Keratinocyte (primary cell): ENCODE measurements around the gene HIVEP1. TPM values are rescaled to one million over a fixed set of nuclear protein-coding genes. Genes with fewer than 3 reads are reported as not detected.

Experiments
- DNase-seq: peaks from one replicate; pipeline ENCODE4 v3.0.0-alpha.2; 2011; ENCODE audit warnings: low read depth, missing footprints, low spot score
- FAIRE-seq: peaks from 2 replicates; lab custom pipeline; 2011; peaks lifted over from hg19 to GRCh38; lab: Jason Lieb, UNC
- H2AFZ ChIP-seq: 2 replicates; pipeline ENCODE4 v1.6.0; 2012; ENCODE audit warnings: low read length, control low read depth, inconsistent platforms; ENCODE audit not compliant: control insufficient read depth
- H3K27ac ChIP-seq: 2 replicates; pipeline ENCODE4 v1.5.1; 2011; ENCODE audit warnings: low read length; ENCODE audit not compliant: control insufficient read depth, insufficient read depth
- H3K27me3 ChIP-seq: 3 replicates; pipeline ENCODE4 v1.6.0; 2011; ENCODE audit warnings: low read length; ENCODE audit not compliant: control insufficient read depth, insufficient read depth; ENCODE audit errors: extremely low read depth
- H3K36me3 ChIP-seq, 2 experiments: 2 replicates in 1 of 2; 3 replicates in 1 of 2; pipeline ENCODE4 v1.5.1; 2011; ENCODE audit warnings: low read length in 2 of 2, mild to moderate bottlenecking in 1 of 2; ENCODE audit not compliant: control insufficient read depth in 2 of 2, insufficient read depth in 2 of 2; ENCODE audit errors: extremely low read depth in 1 of 2
- H3K4me1 ChIP-seq: 3 replicates; pipeline ENCODE4 v1.5.1; 2011; ENCODE audit warnings: low read length; ENCODE audit not compliant: control insufficient read depth, insufficient read depth; ENCODE audit errors: extremely low read depth
- H3K4me2 ChIP-seq: 3 replicates; pipeline ENCODE4 v1.6.0; 2011; ENCODE audit warnings: low read depth, low read length; ENCODE audit not compliant: control insufficient read depth, insufficient read depth; ENCODE audit errors: extremely low read depth
- H3K4me3 ChIP-seq, 3 experiments: fragments of 200-600 bp in 1 of 3; sonication (generic) in 1 of 3; 2 replicates in 2 of 3; 3 replicates in 1 of 3; pipeline ENCODE4 v1.5.1; 2011 to 2016; ENCODE audit warnings: low read length in 3 of 3, mild to moderate bottlenecking in 3 of 3, control low read depth in 2 of 3, inconsistent platforms in 1 of 3, low read depth in 1 of 3, mixed read lengths in 1 of 3, mixed run types in 1 of 3, moderate library complexity in 1 of 3; ENCODE audit not compliant: control insufficient read depth in 2 of 3, insufficient read depth in 2 of 3; ENCODE audit errors: extremely low read depth in 1 of 3
- H3K79me2 ChIP-seq: 2 replicates; pipeline ENCODE4 v1.6.0; 2012; ENCODE audit warnings: low read length; ENCODE audit not compliant: control insufficient read depth, insufficient read depth
- H3K9ac ChIP-seq: 3 replicates; pipeline ENCODE4 v1.6.0; 2011; ENCODE audit warnings: low read length; ENCODE audit not compliant: control insufficient read depth, insufficient read depth; ENCODE audit errors: extremely low read depth
- H3K9me1 ChIP-seq: 3 replicates; pipeline ENCODE4 v1.6.0; 2011; ENCODE audit warnings: low read length; ENCODE audit not compliant: control insufficient read depth, insufficient read depth; ENCODE audit errors: extremely low read depth
- H3K9me3 ChIP-seq: 2 replicates; pipeline ENCODE4 v1.5.1; 2012; ENCODE audit warnings: low read depth, low read length; ENCODE audit not compliant: control insufficient read depth
- H4K20me1 ChIP-seq: 3 replicates; pipeline ENCODE4 v1.6.0; 2011; ENCODE audit warnings: low read length; ENCODE audit not compliant: control insufficient read depth, insufficient read depth; ENCODE audit errors: extremely low read depth
- EZH2 ChIP-seq: IDR thresholded peaks from one replicate; pipeline ENCODE4 v1.6.1; 2012; ENCODE audit warnings: inconsistent platforms, mild to moderate bottlenecking, low read length, moderate library complexity
- dilution Hi-C: fragments of 300-500 bp; cut with MboI; formaldehyde crosslinking; loops from one replicate; pipeline ENCODE4 v1.7.0; 2020; ENCODE audit warnings: low sequenced_read_pairs; ENCODE audit not compliant: extremely low pct_ligation_motif_present
- polyA plus RNA-seq, 5 experiments: library from polyadenylated mRNA; depleted of rRNA in 3 of 5; stranded (reverse) in 3 of 5; stranded (forward) in 1 of 5; unstranded in 1 of 5; fragments of >200 nt; gene quantifications; 1 replicate in 1 of 5; 2 replicates in 3 of 5; 3 replicates in 1 of 5; pipeline versions ENCODE4 v1.2.1 to v1.2.3, GENCODE V29; 2011 to 2012; ENCODE audit warnings: missing spikeins in 2 of 5, low read depth in 1 of 5, low replicate concordance in 1 of 5
- TF ChIP-seq, protein P1 (sequence below), 3 experiments: IDR thresholded peaks in 1 of 3; conservative IDR thresholded peaks in 1 of 3; optimal IDR thresholded peaks in 1 of 3; 2 replicates in 2 of 3; 3 replicates in 1 of 3; pipeline versions ENCODE3 to v1.5.1; 2011; ENCODE audit warnings: low read length in 3 of 3, mild to moderate bottlenecking in 3 of 3, moderate library complexity in 2 of 3, control low read depth in 1 of 3, inconsistent platforms in 1 of 3; ENCODE audit not compliant: insufficient read depth in 2 of 3; ENCODE audit errors: extremely low read depth in 1 of 3

HIVEP1 gene
- polyA plus RNA-seq, 1 donor (not counting 4 experiments of a cell fraction or from before 2014, with no cell fraction given), result 13.7 TPM

DNA sequence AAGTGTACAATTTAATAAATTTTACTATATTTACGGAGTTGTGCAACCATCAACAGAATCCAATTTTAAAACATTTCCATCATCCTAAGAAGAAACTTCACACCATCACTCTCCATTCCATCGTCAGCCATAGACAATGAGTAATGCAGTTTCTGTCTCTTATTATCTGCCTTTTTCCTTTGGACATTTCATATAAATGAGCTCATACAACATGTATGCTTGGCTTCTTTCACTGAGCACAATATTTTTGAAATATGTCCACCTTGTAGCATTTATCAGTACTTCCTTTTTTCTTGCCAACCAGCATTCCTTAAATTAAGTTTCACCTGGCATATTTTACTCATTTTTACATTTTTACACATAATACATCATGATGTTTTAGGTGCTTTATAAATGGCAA is 22.7 kb upstream of the HIVEP1 start:
- H3K27me3 ChIP-seq, result no peaks in the 10 kb centered on the region
- no peaks in the 10 kb centered on the region for H3K9me1 ChIP-seq
- no peak for DNase-seq
- H3K27ac ChIP-seq, result no peak overlapping the region
- no peaks in the 10 kb centered on the region for H4K20me1 ChIP-seq
- H3K9ac ChIP-seq, result no peak overlapping the region
- no peak overlapping the region for H2AFZ ChIP-seq
- H3K4me3 ChIP-seq, result no peak overlapping the region
- dilution Hi-C loops, result no loop called here
- no peaks in the 10 kb centered on the region for H3K9me3 ChIP-seq
- H3K36me3 ChIP-seq, result no peaks in the 10 kb centered on the region
- no peak for FAIRE-seq
- no peaks in the 10 kb centered on the region for H3K4me1 ChIP-seq
- H3K79me2 ChIP-seq, result no peaks in the 10 kb centered on the region
- no peak overlapping the region for H3K4me2 ChIP-seq
- TF ChIP-seq, protein P1, sequence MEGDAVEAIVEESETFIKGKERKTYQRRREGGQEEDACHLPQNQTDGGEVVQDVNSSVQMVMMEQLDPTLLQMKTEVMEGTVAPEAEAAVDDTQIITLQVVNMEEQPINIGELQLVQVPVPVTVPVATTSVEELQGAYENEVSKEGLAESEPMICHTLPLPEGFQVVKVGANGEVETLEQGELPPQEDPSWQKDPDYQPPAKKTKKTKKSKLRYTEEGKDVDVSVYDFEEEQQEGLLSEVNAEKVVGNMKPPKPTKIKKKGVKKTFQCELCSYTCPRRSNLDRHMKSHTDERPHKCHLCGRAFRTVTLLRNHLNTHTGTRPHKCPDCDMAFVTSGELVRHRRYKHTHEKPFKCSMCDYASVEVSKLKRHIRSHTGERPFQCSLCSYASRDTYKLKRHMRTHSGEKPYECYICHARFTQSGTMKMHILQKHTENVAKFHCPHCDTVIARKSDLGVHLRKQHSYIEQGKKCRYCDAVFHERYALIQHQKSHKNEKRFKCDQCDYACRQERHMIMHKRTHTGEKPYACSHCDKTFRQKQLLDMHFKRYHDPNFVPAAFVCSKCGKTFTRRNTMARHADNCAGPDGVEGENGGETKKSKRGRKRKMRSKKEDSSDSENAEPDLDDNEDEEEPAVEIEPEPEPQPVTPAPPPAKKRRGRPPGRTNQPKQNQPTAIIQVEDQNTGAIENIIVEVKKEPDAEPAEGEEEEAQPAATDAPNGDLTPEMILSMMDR (optimal IDR thresholded peaks at IDR 0.05 in 1 of 3, IDR thresholded peaks at IDR 0.05 in 1 of 3, conservative IDR thresholded peaks at IDR 0.05 in 1 of 3; ENCODE audit: extremely low read depth in 1 of 3, insufficient read depth in 2 of 3, low read length in 3 of 3), result no peak
- no peak for TF ChIP-seq EZH2

DNA sequence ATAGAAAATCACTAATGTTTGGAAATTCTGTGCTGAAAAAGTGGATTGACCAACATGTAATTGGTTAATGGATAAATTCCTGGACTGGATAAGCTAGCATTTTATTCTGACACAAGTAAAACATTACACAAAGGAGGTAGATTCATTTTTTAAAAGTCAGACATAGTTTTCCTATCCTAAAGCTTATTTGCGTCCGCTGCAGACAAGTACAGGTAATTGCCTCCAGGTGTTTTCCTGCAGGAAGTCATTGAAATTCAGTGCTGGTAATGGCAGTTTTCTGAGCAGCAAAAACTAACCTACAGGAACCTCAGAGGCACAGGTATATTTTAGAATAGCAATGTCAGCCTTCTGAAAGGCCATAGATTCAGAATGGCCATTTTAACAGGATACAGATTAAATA is 20.0 kb upstream of the HIVEP1 start:
- Histone ChIP-seq H3K4me3 (no peak overlapping the region), H3K9me3 (no peaks in the 10 kb centered on the region), H3K27ac (no peak overlapping the region), H3K9ac (no peak overlapping the region), H3K27me3 (no peaks in the 10 kb centered on the region), H3K9me1 (no peaks in the 10 kb centered on the region), H3K4me1 (no peaks in the 10 kb centered on the region), H3K79me2 (no peaks in the 10 kb centered on the region), H3K36me3 (no peaks in the 10 kb centered on the region), H2AFZ (no peak overlapping the region), H4K20me1 (no peaks in the 10 kb centered on the region), H3K4me2 (no peak overlapping the region)
- TF ChIP-seq, protein P1 (optimal IDR thresholded peaks at IDR 0.05 in 1 of 3, IDR thresholded peaks at IDR 0.05 in 1 of 3, conservative IDR thresholded peaks at IDR 0.05 in 1 of 3; ENCODE audit: extremely low read depth in 1 of 3, insufficient read depth in 2 of 3, low read length in 3 of 3), result no peak
- TF ChIP-seq EZH2, result no peak
- DNase-seq (no peak), FAIRE-seq (no peak)
- dilution Hi-C loops, result no loop called here
